Activated CD4-positive, alpha-beta memory T cell treated with anti-CD3 and anti-CD28 coated beads, Interleukin-2, amount 10 ng/mL, durations not matched to agents 7 days and 5 days (primary cell): Measurements from ENCODE around the gene GSTM1. TPM values are rescaled to one million over a fixed set of nuclear protein-coding genes. Genes with fewer than 3 reads are reported as not detected.

Source experiments
- CTCF ChIA-PET: fragments of 350-600 bp; sonication (Branson Sonifier 250); formaldehyde crosslinking; loops from one replicate; lab custom pipeline; 2021; ENCODE audit warnings: antibody characterized with exemption, inconsistent platforms; lab: Charles Lee
- POLR2A ChIA-PET: fragments of 350-600 bp; sonication (Branson Sonifier 250); formaldehyde crosslinking; loops from one replicate; lab custom pipeline; 2021; ENCODE audit warnings: antibody characterized with exemption; lab: Charles Lee
- DNase-seq: peaks from one replicate; pipeline ENCODE4 v3.0.0-alpha.2; 2020
- H3K27ac Mint-ChIP-seq: one replicate; pipeline ENCODE4 v1.8.0; 2021; ENCODE audit warnings: mild to moderate bottlenecking, mixed read lengths
- H3K27me3 Mint-ChIP-seq: one replicate; pipeline ENCODE4 v1.8.0; 2021; ENCODE audit warnings: mixed read lengths
- H3K36me3 Mint-ChIP-seq: one replicate; pipeline ENCODE4 v1.8.0; 2021; ENCODE audit warnings: low read depth, mixed read lengths
- H3K4me1 Mint-ChIP-seq: one replicate; pipeline ENCODE4 v1.8.0; 2021; ENCODE audit warnings: mixed read lengths
- H3K4me3 Mint-ChIP-seq: one replicate; pipeline ENCODE4 v1.8.0; 2021; ENCODE audit warnings: mild to moderate bottlenecking, mixed read lengths
- H3K9me3 Mint-ChIP-seq: one replicate; pipeline ENCODE4 v1.8.0; 2021; ENCODE audit warnings: mixed read lengths
- total RNA-seq, 2 experiments: library from RNA; stranded (reverse); gene quantifications; one replicate each; pipeline ENCODE4 v1.2.3, GENCODE V29; 2021

Gene GSTM1
- total RNA-seq, 2 experiments from 2014 or later = not detected

GRCh38 chr1:109712321-109712864, 24.8 kb downstream of the GSTM1 start:
- CTCF ChIA-PET = no interaction called here

GRCh38 chr1:109713636-109714035, 26.0 kb downstream of the GSTM1 start:
- ChIA-PET POLR2A (no interaction called here), CTCF (no interaction called here)
- DNase-seq = no peak
- Mint-ChIP-seq H3K27me3 (peaks cover 12% of the 10 kb centered on the region), H3K9me3 (peaks cover 8% of the 10 kb centered on the region), H3K4me3 (no peak overlapping the region), H3K36me3 (no peaks in the 10 kb centered on the region), H3K27ac (no peak overlapping the region), H3K4me1 (no peaks in the 10 kb centered on the region)

More at GRCh38 chr1:109712321-109712864, 24.8 kb downstream of the GSTM1 start:
- no peaks in the 10 kb centered on the region for H3K36me3 Mint-ChIP-seq
- no peak overlapping the region for H3K27ac Mint-ChIP-seq
- H3K4me1 Mint-ChIP-seq = no peaks in the 10 kb centered on the region
- POLR2A ChIA-PET = no interaction called here
- H3K9me3 Mint-ChIP-seq = peaks cover 12% of the 10 kb centered on the region
- no peak overlapping the region for H3K4me3 Mint-ChIP-seq
- no peak for DNase-seq
- peaks cover 17% of the 10 kb centered on the region for H3K27me3 Mint-ChIP-seq

- no peak overlapping the region for H3K27ac Mint-ChIP-seq
- POLR2A ChIA-PET = no interaction called here
- H3K4me1 Mint-ChIP-seq = peaks cover 5% of the 10 kb centered on the region
- CTCF ChIA-PET = no interaction called here
- DNase-seq = no peak
- H3K9me3 Mint-ChIP-seq = no peaks in the 10 kb centered on the region
- H3K36me3 Mint-ChIP-seq = no peaks in the 10 kb centered on the region
- H3K27me3 Mint-ChIP-seq = peaks cover 13% of the 10 kb centered on the region
- no peak overlapping the region for H3K4me3 Mint-ChIP-seq
Observed at GRCh38 chr1:109714661-109715372, 27.2 kb downstream of the GSTM1 start.

- Mint-ChIP-seq H3K9me3 (no peaks in the 10 kb centered on the region), H3K4me1 (peaks cover 5% of the 10 kb centered on the region), H3K27ac (no peak overlapping the region), H3K36me3 (no peaks in the 10 kb centered on the region), H3K27me3 (peaks cover 20% of the 10 kb centered on the region), H3K4me3 (no peak overlapping the region)
- CTCF ChIA-PET = interaction anchor here (1.3 to 2.2 kb wide), 2 partner anchors 61 to 268 kb away, joined by 3 to 7 read pairs; partner anchors contain the start of gene AHCYL1
- POLR2A ChIA-PET = no interaction called here
- DNase-seq = no peak
Observed at GRCh38 chr1:109716121-109716520, 28.5 kb downstream of the GSTM1 start.

DNA sequence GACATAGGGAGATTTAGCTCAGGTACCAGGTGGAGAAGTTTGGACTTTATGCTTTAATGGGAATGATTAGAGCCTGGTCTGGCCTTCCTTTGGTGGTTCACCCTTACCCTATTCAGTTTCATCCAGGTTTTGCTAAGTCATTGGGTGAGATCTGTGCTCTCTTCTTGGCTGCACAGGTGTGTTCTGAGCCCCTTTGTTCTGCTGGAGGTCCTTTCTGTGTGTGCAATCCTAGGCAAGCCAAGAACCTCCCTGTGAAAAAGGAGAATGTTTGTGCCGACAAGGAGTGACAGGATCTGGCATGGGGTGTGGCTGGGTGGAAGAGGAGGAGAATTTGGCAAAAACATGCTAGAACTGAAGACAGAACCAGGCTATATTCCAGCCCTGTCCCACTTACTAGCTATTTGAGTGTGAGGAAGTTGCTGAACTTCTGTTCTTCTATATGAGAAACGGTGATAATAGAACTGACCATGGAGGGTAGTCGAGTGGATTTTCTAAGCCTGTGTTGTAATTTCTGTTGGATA, 29.0 kb downstream of the GSTM1 start:
- Mint-ChIP-seq H3K4me1 (peaks cover 5% of the 10 kb centered on the region), H3K36me3 (no peaks in the 10 kb centered on the region), H3K9me3 (no peaks in the 10 kb centered on the region), H3K4me3 (no peak overlapping the region), H3K27me3 (peaks cover 20% of the 10 kb centered on the region), H3K27ac (no peak overlapping the region)
- no peak for DNase-seq
- ChIA-PET CTCF (interaction anchor here (1.3 to 2.2 kb wide), 2 partner anchors 60 to 268 kb away, joined by 3 to 7 read pairs; partner anchors contain the start of gene AHCYL1), POLR2A (no interaction called here)

DNA sequence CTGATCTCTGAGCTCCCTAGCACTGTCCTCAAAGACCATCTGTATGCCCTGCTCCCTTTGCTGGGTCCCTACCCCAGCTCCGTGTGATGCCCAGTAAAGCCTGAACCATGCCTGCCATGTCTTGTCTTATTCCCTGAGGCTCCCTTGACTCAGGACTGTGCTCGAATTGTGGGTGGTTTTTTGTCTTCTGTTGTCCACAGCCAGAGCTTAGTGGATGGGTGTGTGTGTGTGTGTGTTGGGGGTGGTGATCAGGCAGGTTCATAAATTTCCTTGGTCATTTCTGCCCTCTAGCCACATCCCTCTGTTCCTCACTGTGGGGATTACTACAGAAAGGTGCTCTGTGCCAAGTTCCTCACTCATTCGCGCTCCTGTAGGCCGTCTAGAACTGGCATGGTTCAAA, 30.1 kb downstream of the GSTM1 start:
- POLR2A ChIA-PET = no interaction called here
- DNase-seq = no peak
- peaks cover 24% of the 10 kb centered on the region for H3K27me3 Mint-ChIP-seq
- CTCF ChIA-PET = interaction anchor here (0.6 to 2.2 kb wide), 4 partner anchors 55 to 267 kb away, joined by 3 to 7 read pairs (median 4); partner anchors contain the start of gene AHCYL1
- no peaks in the 10 kb centered on the region for H3K36me3 Mint-ChIP-seq
- no peaks in the 10 kb centered on the region for H3K9me3 Mint-ChIP-seq
- H3K4me3 Mint-ChIP-seq = no peak overlapping the region
- peaks cover 5% of the 10 kb centered on the region for H3K4me1 Mint-ChIP-seq
- no peak overlapping the region for H3K27ac Mint-ChIP-seq

DNA sequence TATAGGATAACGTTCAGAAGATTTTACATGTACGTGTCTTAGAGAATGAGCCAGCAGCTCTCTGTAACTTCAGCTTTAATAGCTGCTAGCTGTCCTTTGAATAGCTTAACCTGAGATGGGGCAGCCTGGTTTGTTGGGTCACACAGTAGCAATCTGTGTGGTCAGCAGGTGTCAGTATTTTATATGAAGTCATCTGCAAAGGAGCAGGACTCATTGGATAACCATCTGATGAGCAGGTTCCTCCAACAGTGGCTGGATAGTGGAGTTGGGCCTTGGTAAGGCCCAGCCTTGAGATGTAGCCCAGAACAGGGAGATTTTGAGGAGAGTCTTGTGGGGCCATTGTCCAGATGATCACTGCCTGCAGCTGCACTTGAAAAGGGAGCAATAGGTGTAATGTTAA, 30.9 kb downstream of the GSTM1 start:
- Mint-ChIP-seq H3K27ac (no peak overlapping the region), H3K4me1 (peaks cover 5% of the 10 kb centered on the region), H3K4me3 (no peak overlapping the region), H3K27me3 (peaks cover 21% of the 10 kb centered on the region), H3K36me3 (no peaks in the 10 kb centered on the region), H3K9me3 (no peaks in the 10 kb centered on the region)
- no peak for DNase-seq
- CTCF ChIA-PET = interaction anchor here (0.6 to 2.2 kb wide), 3 partner anchors 55 to 266 kb away, joined by 3 to 7 read pairs (median 6); partner anchors contain the start of gene AHCYL1
- POLR2A ChIA-PET = no interaction called here

DNA sequence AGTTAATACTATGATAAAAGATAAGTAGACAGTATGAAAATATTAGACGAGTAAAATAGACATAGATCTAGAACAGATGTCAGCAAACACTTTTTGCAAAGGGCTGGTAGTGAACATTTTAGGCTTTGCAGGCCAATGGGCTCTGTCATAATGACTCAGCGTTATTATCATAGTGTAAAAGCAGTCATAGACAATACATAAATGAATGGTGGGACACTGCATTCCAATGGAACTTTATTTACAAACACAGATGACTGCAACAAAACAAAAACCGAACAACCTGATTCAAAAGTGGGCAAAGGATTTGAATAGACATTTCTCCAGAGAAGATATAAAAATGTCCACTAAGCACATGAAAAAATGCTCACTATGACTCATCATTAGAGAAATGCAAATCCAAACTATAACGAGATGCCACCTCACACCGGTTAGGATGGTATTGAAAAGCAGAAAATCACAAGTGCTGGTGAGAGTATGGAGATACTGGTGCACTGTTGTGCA, 31.8 kb downstream of the GSTM1 start:
- Mint-ChIP-seq H3K27me3 (peaks cover 15% of the 10 kb centered on the region), H3K9me3 (no peaks in the 10 kb centered on the region), H3K36me3 (no peaks in the 10 kb centered on the region), H3K4me1 (peaks cover 5% of the 10 kb centered on the region), H3K4me3 (no peak overlapping the region), H3K27ac (no peak overlapping the region)
- POLR2A ChIA-PET = no interaction called here
- CTCF ChIA-PET = interaction anchor here (1.5 kb wide), 1 partner anchor 275 kb away, joined by 4 read pairs; no protein-coding TSS in a partner anchor
- no peak for DNase-seq

DNA sequence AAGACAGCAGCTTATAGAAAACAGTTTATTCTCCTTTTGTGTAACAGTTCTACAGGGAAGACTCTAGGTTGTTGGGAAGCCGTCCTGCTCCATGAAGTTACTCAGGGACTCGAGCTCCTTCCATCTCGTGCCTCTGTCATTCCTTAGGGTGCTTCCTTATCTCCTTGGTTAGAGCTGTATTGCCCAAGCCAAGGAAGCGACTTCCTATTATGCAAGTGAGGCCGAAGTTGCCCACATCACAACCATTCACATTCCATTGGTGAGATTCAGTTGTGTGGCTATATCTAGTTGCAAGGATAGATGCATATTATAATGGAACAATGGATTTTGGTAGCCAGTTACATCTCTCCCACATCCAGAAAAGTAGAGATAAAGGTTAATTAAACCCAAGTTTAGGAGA, 33.4 kb downstream of the GSTM1 start:
- H3K36me3 Mint-ChIP-seq = no peaks in the 10 kb centered on the region
- H3K27me3 Mint-ChIP-seq = peaks cover 19% of the 10 kb centered on the region
- DNase-seq = no peak
- POLR2A ChIA-PET = no interaction called here
- CTCF ChIA-PET = interaction anchor here (0.5 to 1.5 kb wide), 2 partner anchors 273 to 286 kb away, joined by 3 to 4 read pairs; no protein-coding TSS in a partner anchor
- no peak overlapping the region for H3K4me3 Mint-ChIP-seq
- no peaks in the 10 kb centered on the region for H3K9me3 Mint-ChIP-seq
- H3K27ac Mint-ChIP-seq = no peak overlapping the region
- peaks cover 5% of the 10 kb centered on the region for H3K4me1 Mint-ChIP-seq

GRCh38 chr1:109721971-109722370, 34.4 kb downstream of the GSTM1 start:
- no peak overlapping the region for H3K4me3 Mint-ChIP-seq
- H3K27ac Mint-ChIP-seq = no peak overlapping the region
- POLR2A ChIA-PET = no interaction called here
- no peaks in the 10 kb centered on the region for H3K36me3 Mint-ChIP-seq
- H3K27me3 Mint-ChIP-seq = peaks cover 22% of the 10 kb centered on the region
- H3K9me3 Mint-ChIP-seq = no peaks in the 10 kb centered on the region
- no peak for DNase-seq
- CTCF ChIA-PET = no interaction called here
- H3K4me1 Mint-ChIP-seq = peaks cover 5% of the 10 kb centered on the region

DNA sequence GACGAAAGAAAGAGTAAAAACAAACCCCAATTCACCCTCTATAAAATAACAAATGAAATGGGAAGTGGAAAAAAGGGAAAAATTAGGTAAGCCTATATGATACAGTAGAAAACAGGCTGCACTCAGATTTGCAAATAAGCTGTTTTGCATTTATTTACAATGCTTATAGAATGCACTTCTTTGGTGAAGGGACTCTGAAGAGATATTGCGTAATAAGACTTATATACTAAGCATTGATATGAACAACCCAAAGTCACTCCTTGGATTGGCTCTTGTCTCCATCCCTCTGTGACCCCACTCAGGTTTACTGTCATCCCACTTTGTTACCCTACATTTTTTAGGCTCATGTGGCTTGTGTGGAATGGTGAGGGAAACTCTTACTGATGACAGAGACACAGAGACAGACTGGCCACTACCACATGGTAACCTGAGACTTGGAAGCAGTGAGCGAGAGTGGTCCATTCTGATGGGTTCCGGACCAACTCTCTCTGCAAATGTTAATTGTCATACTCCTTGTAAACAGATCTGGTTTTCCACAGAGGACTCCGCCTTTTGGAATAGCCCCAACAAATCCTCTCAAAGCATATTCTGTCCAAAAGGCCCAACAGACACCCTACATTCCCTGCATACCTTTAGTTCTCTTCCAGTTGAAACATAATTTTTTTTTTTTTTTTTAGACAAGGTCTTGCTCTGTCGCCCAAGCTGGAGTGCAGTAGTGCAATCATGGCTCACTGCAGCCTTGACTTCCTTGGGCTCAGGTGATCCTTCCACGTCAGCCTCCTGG, 35.5 kb downstream of the GSTM1 start:
- Mint-ChIP-seq H3K36me3 (no peaks in the 10 kb centered on the region), H3K27me3 (peaks cover 27% of the 10 kb centered on the region), H3K27ac (no peak overlapping the region), H3K4me3 (no peak overlapping the region), H3K4me1 (peaks cover 5% of the 10 kb centered on the region), H3K9me3 (no peaks in the 10 kb centered on the region)
- ChIA-PET CTCF (no interaction called here), POLR2A (interaction anchor here (0.7 kb wide), 1 partner anchor 12 kb away, joined by 4 read pairs; no protein-coding TSS in a partner anchor)
- no peak for DNase-seq

- no peak overlapping the region for H3K4me3 Mint-ChIP-seq
- no peak for DNase-seq
- H3K4me1 Mint-ChIP-seq = no peaks in the 10 kb centered on the region
- no peak overlapping the region for H3K27ac Mint-ChIP-seq
- H3K9me3 Mint-ChIP-seq = no peaks in the 10 kb centered on the region
- ChIA-PET POLR2A (no interaction called here), CTCF (no interaction called here)
- H3K36me3 Mint-ChIP-seq = no peaks in the 10 kb centered on the region
- peaks cover 29% of the 10 kb centered on the region for H3K27me3 Mint-ChIP-seq
Observed at GRCh38 chr1:109724933-109725332, 37.3 kb downstream of the GSTM1 start.
